ENCODE data around the gene CRIP2. TPM values are rescaled to one million over a fixed set of nuclear protein-coding genes. Genes with fewer than 3 reads are reported as not detected.

The CRIP2 gene
- polyA plus RNA-seq (2014; cell fraction: cytosol; rRNA removed), result 71.3 and 72.7 TPM in 2 replicates
- polyA plus RNA-seq (2014; cell fraction: nucleus; rRNA removed), result 64.4 and 76.4 TPM in 2 replicates

- DNase-seq (ENCODE audit: low spot score), result no peak
These were observed at the start of gene CRIP2 for GRCh38 chr14:105474483-105475268. Gene CRIP2, plus strand, starts transcription at chr14:105474821. Its CDS starts 42 bp downstream, at chr14:105474863.

GRCh38 chr14:105424861-105425260 lies 49.8 kb upstream of the CRIP2 start:
- no peak for DNase-seq (ENCODE audit: low spot score)

- no peak for DNase-seq (ENCODE audit: low spot score)
These were observed 48.8 kb upstream of the CRIP2 start for GRCh38 chr14:105425823-105426247.

- DNase-seq (ENCODE audit: low spot score), result no peak
These were observed 48.0 kb upstream of the CRIP2 start for GRCh38 chr14:105426416-105427130.

- DNase-seq (ENCODE audit: low spot score), result no peak
These were observed 47.2 kb upstream of the CRIP2 start for GRCh38 chr14:105427412-105427811.

- no peak for DNase-seq (ENCODE audit: low spot score)
These were observed 46.6 kb upstream of the CRIP2 start for GRCh38 chr14:105427936-105428485.

GRCh38 chr14:105430042-105430441 lies 44.6 kb upstream of the CRIP2 start:
- DNase-seq (ENCODE audit: low spot score), result no peak

GRCh38 chr14:105430565-105430964 lies 44.1 kb upstream of the CRIP2 start:
- DNase-seq (ENCODE audit: low spot score), result no peak

GRCh38 chr14:105431256-105431655 lies 43.4 kb upstream of the CRIP2 start:
- DNase-seq (ENCODE audit: low spot score), result no peak

- no peak for DNase-seq (ENCODE audit: low spot score)
These were observed 42.0 kb upstream of the CRIP2 start for GRCh38 chr14:105432657-105433056.

GRCh38 chr14:105433161-105433605 lies 41.4 kb upstream of the CRIP2 start:
- no peak for DNase-seq (ENCODE audit: low spot score)

- DNase-seq (ENCODE audit: low spot score), result no peak
These were observed 38.2 kb upstream of the CRIP2 start for GRCh38 chr14:105436402-105436801.

- no peak for DNase-seq (ENCODE audit: low spot score)
These were observed 37.5 kb upstream of the CRIP2 start for GRCh38 chr14:105436891-105437722.

- DNase-seq (ENCODE audit: low spot score), result no peak
These were observed 36.7 kb upstream of the CRIP2 start for GRCh38 chr14:105437723-105438500.

- DNase-seq (ENCODE audit: low spot score), result no peak
These were observed 35.4 kb upstream of the CRIP2 start for GRCh38 chr14:105439179-105439578.

- no peak for DNase-seq (ENCODE audit: low spot score)
These were observed 34.7 kb upstream of the CRIP2 start for GRCh38 chr14:105439710-105440553.

GRCh38 chr14:105440554-105440900 lies 34.1 kb upstream of the CRIP2 start:
- DNase-seq (ENCODE audit: low spot score), result no peak

- no peak for DNase-seq (ENCODE audit: low spot score)
These were observed 33.6 kb upstream of the CRIP2 start for GRCh38 chr14:105440992-105441391.

- no peak for DNase-seq (ENCODE audit: low spot score)
These were observed 32.5 kb upstream of the CRIP2 start for GRCh38 chr14:105442125-105442524.

GRCh38 chr14:105442834-105443233 lies 31.8 kb upstream of the CRIP2 start:
- DNase-seq (ENCODE audit: low spot score), result no peak

All from SK-N-DZ (cell line).